Ishikawa (cell line): ENCODE measurements around the gene RACGAP1.

Experiments used
- CEBPB ChIP-seq: IDR thresholded peaks from 2 replicates; pipeline ENCODE4 v1.6.1; 2012
- CREB1 ChIP-seq: IDR thresholded peaks from 2 replicates; pipeline ENCODE4 v1.6.1; 2012; ENCODE audit warnings: low read depth
- EGR1 ChIP-seq: IDR thresholded peaks from 2 replicates; pipeline ENCODE4 v1.6.1; 2012
- EP300 ChIP-seq: IDR thresholded peaks from 2 replicates; pipeline ENCODE4 v1.6.1; 2012; ENCODE audit warnings: borderline replicate concordance
- RAD21 ChIP-seq: IDR thresholded peaks from 2 replicates; pipeline ENCODE4 v1.6.1; 2012; ENCODE audit warnings: low read depth
- REST ChIP-seq: IDR thresholded peaks from 2 replicates; pipeline ENCODE4 v1.6.1; 2012; ENCODE audit warnings: low read depth, mild to moderate bottlenecking
- TAF1 ChIP-seq: IDR thresholded peaks from 2 replicates; pipeline ENCODE4 v1.6.1; 2012; ENCODE audit warnings: low read depth, mild to moderate bottlenecking
- TEAD4 ChIP-seq: IDR thresholded peaks from 2 replicates; pipeline ENCODE4 v1.6.1; 2012

- no peak for TF ChIP-seq CREB1
- no peak for TF ChIP-seq TEAD4
- TF ChIP-seq CEBPB = no peak
- no peak for TF ChIP-seq RAD21
- TF ChIP-seq TAF1 = no peak
- no peak for TF ChIP-seq REST
- TF ChIP-seq EGR1 = no peak
- TF ChIP-seq EP300 = no peak
Observed at GRCh38 chr12:50072198-50072907, 47.1 kb upstream of the RACGAP1 start.
